ENCODE measurements around the gene TMUB1.

The TMUB1 gene

GRCh38 chr7:151046603-151047573, 36.4 kb downstream of the TMUB1 start:
- Histone ChIP-seq H3K9me2 (ENCODE audit: low read depth, low read length) (no peaks in the 10 kb centered on the region), H3K4me3 (ENCODE audit: low read depth, low read length, poor library complexity, severe bottlenecking) (no peak overlapping the region), H3K27ac (ENCODE audit: low read depth, low read length, poor library complexity, severe bottlenecking) (no peak overlapping the region), H3K27me3 (ENCODE audit: insufficient read depth, low read length) (peaks cover 9% of the 10 kb centered on the region; the same call in 1 of the 2 replicates), H3K79me2 (ENCODE audit: insufficient read depth, low read length) (no peaks in the 10 kb centered on the region), H3F3A (ENCODE audit: insufficient read depth, low read length) (no peaks in the 10 kb centered on the region), H3K9me3 (ENCODE audit: low read length) (no peaks in the 10 kb centered on the region), H3K36me3 (ENCODE audit: insufficient read depth, low read length) (peaks cover 15% of the 10 kb centered on the region), H3K4me2 (ENCODE audit: low read length) (no peak overlapping the region), H3K4me1 (ENCODE audit: insufficient read depth, low read length, severe bottlenecking) (no peaks in the 10 kb centered on the region), H2AFZ (ENCODE audit: low read length) (no peak overlapping the region), H3K9ac (ENCODE audit: low read length) (no peak overlapping the region), H4K20me1 (ENCODE audit: insufficient read depth, low read length) (no peaks in the 10 kb centered on the region)
- TF ChIP-seq, protein P1, sequence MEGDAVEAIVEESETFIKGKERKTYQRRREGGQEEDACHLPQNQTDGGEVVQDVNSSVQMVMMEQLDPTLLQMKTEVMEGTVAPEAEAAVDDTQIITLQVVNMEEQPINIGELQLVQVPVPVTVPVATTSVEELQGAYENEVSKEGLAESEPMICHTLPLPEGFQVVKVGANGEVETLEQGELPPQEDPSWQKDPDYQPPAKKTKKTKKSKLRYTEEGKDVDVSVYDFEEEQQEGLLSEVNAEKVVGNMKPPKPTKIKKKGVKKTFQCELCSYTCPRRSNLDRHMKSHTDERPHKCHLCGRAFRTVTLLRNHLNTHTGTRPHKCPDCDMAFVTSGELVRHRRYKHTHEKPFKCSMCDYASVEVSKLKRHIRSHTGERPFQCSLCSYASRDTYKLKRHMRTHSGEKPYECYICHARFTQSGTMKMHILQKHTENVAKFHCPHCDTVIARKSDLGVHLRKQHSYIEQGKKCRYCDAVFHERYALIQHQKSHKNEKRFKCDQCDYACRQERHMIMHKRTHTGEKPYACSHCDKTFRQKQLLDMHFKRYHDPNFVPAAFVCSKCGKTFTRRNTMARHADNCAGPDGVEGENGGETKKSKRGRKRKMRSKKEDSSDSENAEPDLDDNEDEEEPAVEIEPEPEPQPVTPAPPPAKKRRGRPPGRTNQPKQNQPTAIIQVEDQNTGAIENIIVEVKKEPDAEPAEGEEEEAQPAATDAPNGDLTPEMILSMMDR (IDR thresholded peaks at IDR 0.05; ENCODE audit: low read length) = no peak
- no peak for TF ChIP-seq EZH2 (IDR thresholded peaks at IDR 0.05; ENCODE audit: borderline replicate concordance, low read length)

GRCh38 chr7:151045967-151046366, 37.3 kb downstream of the TMUB1 start:
- no peak overlapping the region for H3K4me2 ChIP-seq (ENCODE audit: low read length)
- no peaks in the 10 kb centered on the region for H3K4me1 ChIP-seq (ENCODE audit: insufficient read depth, low read length, severe bottlenecking)
- no peak overlapping the region for H3K9ac ChIP-seq (ENCODE audit: low read length)
- H3K27me3 ChIP-seq (ENCODE audit: insufficient read depth, low read length) = peaks cover 9% of the 10 kb centered on the region; the same call in 1 of the 2 replicates
- H3K27ac ChIP-seq (ENCODE audit: low read depth, low read length, poor library complexity, severe bottlenecking) = no peak overlapping the region
- no peaks in the 10 kb centered on the region for H4K20me1 ChIP-seq (ENCODE audit: insufficient read depth, low read length)
- no peaks in the 10 kb centered on the region for H3K9me3 ChIP-seq (ENCODE audit: low read length)
- no peaks in the 10 kb centered on the region for H3K79me2 ChIP-seq (ENCODE audit: insufficient read depth, low read length)
- peaks cover 15% of the 10 kb centered on the region for H3K36me3 ChIP-seq (ENCODE audit: insufficient read depth, low read length)
- no peak overlapping the region for H3K4me3 ChIP-seq (ENCODE audit: low read depth, low read length, poor library complexity, severe bottlenecking)
- no peak for TF ChIP-seq EZH2 (IDR thresholded peaks at IDR 0.05; ENCODE audit: borderline replicate concordance, low read length)
- TF ChIP-seq, protein P1 (IDR thresholded peaks at IDR 0.05; ENCODE audit: low read length) = no peak
- no peak overlapping the region for H2AFZ ChIP-seq (ENCODE audit: low read length)
- H3F3A ChIP-seq (ENCODE audit: insufficient read depth, low read length) = no peaks in the 10 kb centered on the region
- no peaks in the 10 kb centered on the region for H3K9me2 ChIP-seq (ENCODE audit: low read depth, low read length)

DNA sequence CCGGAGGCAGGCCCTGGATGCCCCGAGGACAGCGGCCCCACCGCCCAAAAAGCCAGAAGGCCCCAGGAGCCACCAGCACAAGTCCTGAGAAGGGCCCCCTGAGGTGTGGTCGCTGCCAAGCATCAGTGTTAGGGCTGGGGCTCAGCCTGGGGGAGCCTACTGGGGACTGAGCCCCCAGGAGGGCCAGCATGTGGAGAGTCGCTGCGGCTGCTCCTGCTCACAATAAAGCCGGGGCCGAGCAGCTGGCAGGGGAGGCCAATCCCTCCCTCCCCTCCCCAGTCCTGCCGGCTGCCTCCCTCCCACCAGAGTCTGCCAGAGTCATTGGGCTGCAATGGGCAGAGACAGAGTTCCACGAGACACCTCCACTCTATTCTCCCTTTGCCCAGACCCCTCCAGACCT, 38.0 kb downstream of the TMUB1 start:
- peaks cover 9% of the 10 kb centered on the region; the same call in 1 of the 2 replicates for H3K27me3 ChIP-seq (ENCODE audit: insufficient read depth, low read length)
- no peaks in the 10 kb centered on the region for H4K20me1 ChIP-seq (ENCODE audit: insufficient read depth, low read length)
- TF ChIP-seq, protein P1 (IDR thresholded peaks at IDR 0.05; ENCODE audit: low read length) = no peak
- no peak for TF ChIP-seq EZH2 (IDR thresholded peaks at IDR 0.05; ENCODE audit: borderline replicate concordance, low read length)
- H3K9me3 ChIP-seq (ENCODE audit: low read length) = no peaks in the 10 kb centered on the region
- H3K4me1 ChIP-seq (ENCODE audit: insufficient read depth, low read length, severe bottlenecking) = no peaks in the 10 kb centered on the region
- H3K9ac ChIP-seq (ENCODE audit: low read length) = no peak overlapping the region
- no peaks in the 10 kb centered on the region for H3F3A ChIP-seq (ENCODE audit: insufficient read depth, low read length)
- no peaks in the 10 kb centered on the region for H3K9me2 ChIP-seq (ENCODE audit: low read depth, low read length)
- H3K4me2 ChIP-seq (ENCODE audit: low read length) = no peak overlapping the region
- peaks cover 15% of the 10 kb centered on the region for H3K36me3 ChIP-seq (ENCODE audit: insufficient read depth, low read length)
- H2AFZ ChIP-seq (ENCODE audit: low read length) = no peak overlapping the region
- no peak overlapping the region for H3K27ac ChIP-seq (ENCODE audit: low read depth, low read length, poor library complexity, severe bottlenecking)
- H3K4me3 ChIP-seq (ENCODE audit: low read depth, low read length, poor library complexity, severe bottlenecking) = no peak overlapping the region
- H3K79me2 ChIP-seq (ENCODE audit: insufficient read depth, low read length) = no peaks in the 10 kb centered on the region
